ENCODE results near the gene DLX3. TPM values are rescaled to one million over a fixed set of nuclear protein-coding genes. Genes with fewer than 3 reads are reported as not detected.
A peak's percentile ranks its signal among the peaks of the same experiment; 100 is the strongest.

The DLX3 gene
- total and polyA plus RNA-seq, 2 of the 8 experiments (the other 6 are each of a cell fraction or from before 2014, with no cell fraction given), result 0.15 to 0.20 TPM

- no peak for TF ChIP-seq RFX5 (IDR thresholded peaks at IDR 0.05; ENCODE audit: borderline replicate concordance, low read depth, low read length)
- no peak for TF ChIP-seq MAX (IDR thresholded peaks at IDR 0.05)
- no peak for TF ChIP-seq SAP30 (IDR thresholded peaks at IDR 0.05; ENCODE audit: insufficient read depth, insufficient replicate concordance, low read length)
- no peak for TF ChIP-seq BCL11A (IDR thresholded peaks at IDR 0.05; ENCODE audit: low read depth in 2 of 2, low read length in 2 of 2)
- TF ChIP-seq RBBP5 (IDR thresholded peaks at IDR 0.05; ENCODE audit: borderline replicate concordance, low read depth, low read length), result no peak
- TF ChIP-seq GABPA (IDR thresholded peaks at IDR 0.05; ENCODE audit: borderline replicate concordance, insufficient read depth, low read length), result no peak
- no peak for TF ChIP-seq EP300 (IDR thresholded peaks at IDR 0.05; ENCODE audit: borderline replicate concordance in 1 of 2, low read depth in 2 of 2, low read length in 2 of 2)
- TF ChIP-seq SUZ12 (IDR thresholded peaks at IDR 0.05; ENCODE audit: low read length), result peak; percentile 95
- TF ChIP-seq CREB1 (IDR thresholded peaks at IDR 0.05), result no peak
Measured at GRCh38 chr17:49972486-49973270, 22.3 kb downstream of the DLX3 start (continued).
